NB4 (cell line): ENCODE measurements around the gene USP12.

Experiments used
- CTCF ChIP-seq: IDR thresholded peaks from one replicate; pipeline ENCODE4 v1.5.1; 2012; ENCODE audit warnings: low read depth, low read length
- MYC ChIP-seq: IDR thresholded peaks from 2 replicates; pipeline ENCODE4 v1.6.1; 2011; ENCODE audit warnings: low read depth, low read length
- POLR2A ChIP-seq: IDR thresholded peaks from 2 replicates; pipeline ENCODE4 v1.6.1; 2011; ENCODE audit warnings: mild to moderate bottlenecking; ENCODE audit not compliant: insufficient read length; ENCODE audit errors: extremely low read depth
- TF ChIP-seq, protein P1 (sequence below): IDR thresholded peaks from 2 replicates; pipeline ENCODE4 v1.6.1; 2011; ENCODE audit warnings: low read depth, low read length

DNA sequence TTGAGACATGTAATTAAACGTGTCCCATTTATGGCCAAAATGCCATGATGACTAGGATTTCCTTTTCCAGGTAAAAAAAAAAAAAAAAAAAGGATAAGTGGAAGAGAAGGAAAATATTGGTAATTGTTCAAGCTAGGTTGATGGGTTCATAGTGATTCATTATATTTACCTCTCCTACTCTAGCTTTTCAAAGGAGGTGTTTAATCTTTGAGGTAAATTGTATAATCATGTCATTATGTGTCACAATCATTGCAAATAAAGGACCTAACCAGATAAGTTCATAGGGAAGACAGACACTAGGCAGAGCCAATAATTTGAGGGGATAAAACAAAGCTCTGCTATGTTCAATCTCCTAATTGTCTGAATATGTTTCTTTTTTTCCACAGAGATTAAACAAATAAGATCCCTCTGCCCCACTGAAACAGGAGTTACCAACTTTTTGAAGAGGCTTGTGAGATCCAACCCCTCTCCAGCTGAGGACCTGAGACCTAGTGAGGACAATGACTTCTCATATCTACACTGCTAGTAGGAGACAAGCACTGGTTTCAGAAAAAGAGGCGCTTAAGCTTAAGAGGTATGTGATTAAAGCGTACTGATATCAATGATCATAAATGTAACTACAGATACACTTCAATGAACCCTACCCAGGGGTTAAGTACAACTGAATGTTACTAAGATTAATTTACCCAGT is 61.4 kb downstream of the USP12 start:
- TF ChIP-seq CTCF, result no peak
- TF ChIP-seq, protein P1, sequence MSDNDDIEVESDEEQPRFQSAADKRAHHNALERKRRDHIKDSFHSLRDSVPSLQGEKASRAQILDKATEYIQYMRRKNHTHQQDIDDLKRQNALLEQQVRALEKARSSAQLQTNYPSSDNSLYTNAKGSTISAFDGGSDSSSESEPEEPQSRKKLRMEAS, result no peak
- TF ChIP-seq POLR2A, result no peak
- no peak for TF ChIP-seq MYC
